Measurements from ENCODE around the gene DPYSL3. TPM values are rescaled to one million over a fixed set of nuclear protein-coding genes. Genes with fewer than 3 reads are reported as not detected.

DPYSL3 gene
- total RNA-seq, 4 donors from 2014 or later = 7.4 to 42.1 (median 21.8) TPM

DNA sequence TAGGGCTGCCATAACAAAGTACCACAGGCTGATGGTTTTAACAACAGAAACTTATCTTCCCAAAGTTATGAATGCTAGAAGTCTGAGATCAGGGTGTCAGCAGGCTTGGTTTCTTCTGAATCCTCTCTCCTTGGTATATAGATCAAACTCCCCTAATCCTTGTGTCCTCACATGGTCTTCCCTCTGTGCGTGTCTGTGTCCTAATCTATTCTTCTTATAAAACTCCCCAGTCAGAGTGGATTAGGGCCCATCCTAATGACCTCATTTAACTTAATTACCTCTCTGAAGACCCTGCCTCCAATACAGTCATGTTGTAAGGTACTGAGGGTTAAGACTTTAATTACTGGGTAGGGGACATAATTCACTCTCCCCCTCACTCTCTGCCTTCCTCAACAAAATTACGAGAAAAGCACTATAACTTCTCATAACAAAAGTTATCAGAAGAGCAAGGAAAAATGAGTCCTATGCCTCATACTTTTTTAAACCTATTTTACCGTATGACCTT, 68.6 kb downstream of the DPYSL3 start:
- no peaks in the 10 kb centered on the region for H3K9me3 ChIP-seq
- H3K36me3 ChIP-seq = no peaks in the 10 kb centered on the region
- no peaks in the 10 kb centered on the region for H3K4me1 ChIP-seq
- DNase-seq = no peak
- no peak for TF ChIP-seq POLR2A (IDR thresholded peaks at IDR 0.05)
- TF ChIP-seq, protein P1, sequence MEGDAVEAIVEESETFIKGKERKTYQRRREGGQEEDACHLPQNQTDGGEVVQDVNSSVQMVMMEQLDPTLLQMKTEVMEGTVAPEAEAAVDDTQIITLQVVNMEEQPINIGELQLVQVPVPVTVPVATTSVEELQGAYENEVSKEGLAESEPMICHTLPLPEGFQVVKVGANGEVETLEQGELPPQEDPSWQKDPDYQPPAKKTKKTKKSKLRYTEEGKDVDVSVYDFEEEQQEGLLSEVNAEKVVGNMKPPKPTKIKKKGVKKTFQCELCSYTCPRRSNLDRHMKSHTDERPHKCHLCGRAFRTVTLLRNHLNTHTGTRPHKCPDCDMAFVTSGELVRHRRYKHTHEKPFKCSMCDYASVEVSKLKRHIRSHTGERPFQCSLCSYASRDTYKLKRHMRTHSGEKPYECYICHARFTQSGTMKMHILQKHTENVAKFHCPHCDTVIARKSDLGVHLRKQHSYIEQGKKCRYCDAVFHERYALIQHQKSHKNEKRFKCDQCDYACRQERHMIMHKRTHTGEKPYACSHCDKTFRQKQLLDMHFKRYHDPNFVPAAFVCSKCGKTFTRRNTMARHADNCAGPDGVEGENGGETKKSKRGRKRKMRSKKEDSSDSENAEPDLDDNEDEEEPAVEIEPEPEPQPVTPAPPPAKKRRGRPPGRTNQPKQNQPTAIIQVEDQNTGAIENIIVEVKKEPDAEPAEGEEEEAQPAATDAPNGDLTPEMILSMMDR (IDR thresholded peaks at IDR 0.05) = no peak
- no peak overlapping the region for H3K4me3 ChIP-seq
- H3K27ac ChIP-seq = peak overlapping the region in 1 of 4 donors; percentile 24
- no peaks in the 10 kb centered on the region for H3K27me3 ChIP-seq

- Histone ChIP-seq H3K9me3 (no peaks in the 10 kb centered on the region), H3K4me1 (no peaks in the 10 kb centered on the region), H3K36me3 (no peaks in the 10 kb centered on the region), H3K4me3 (no peak overlapping the region), H3K27ac (no peak overlapping the region), H3K27me3 (no peaks in the 10 kb centered on the region)
- no peak for DNase-seq
- no peak for TF ChIP-seq POLR2A (IDR thresholded peaks at IDR 0.05)
- TF ChIP-seq, protein P1 (IDR thresholded peaks at IDR 0.05) = no peak
Measured at GRCh38 chr5:147439254-147439653, 70.6 kb downstream of the DPYSL3 start.

GRCh38 chr5:147437161-147437596, 72.7 kb downstream of the DPYSL3 start:
- Histone ChIP-seq H3K4me3 (no peak overlapping the region), H3K27ac (no peak overlapping the region), H3K27me3 (no peaks in the 10 kb centered on the region), H3K4me1 (peaks cover 0 to 11% (median 0%) of the 10 kb centered on the region in 4 donors), H3K36me3 (no peaks in the 10 kb centered on the region), H3K9me3 (no peaks in the 10 kb centered on the region)
- no peak for TF ChIP-seq POLR2A (IDR thresholded peaks at IDR 0.05)
- TF ChIP-seq, protein P1 (IDR thresholded peaks at IDR 0.05) = no peak
- no peak for DNase-seq

DNA sequence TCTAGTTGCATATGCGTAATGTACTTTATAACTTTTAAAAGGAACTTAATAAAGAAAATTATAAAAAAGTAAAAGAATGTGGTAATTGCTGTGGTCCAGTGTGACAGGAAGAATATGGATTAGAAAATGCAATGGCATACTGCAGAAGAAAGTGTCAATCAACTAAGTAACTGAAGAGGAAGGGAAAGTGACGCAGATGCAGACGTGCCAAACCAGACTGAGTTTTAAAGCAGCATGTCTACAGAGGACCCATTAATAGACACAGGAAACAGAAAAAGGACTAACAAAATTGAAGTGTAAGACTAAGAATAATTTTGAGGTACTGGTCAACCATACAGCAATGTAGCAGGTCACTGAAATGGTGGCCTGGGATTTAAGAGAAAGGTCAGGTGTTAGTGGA, 73.3 kb downstream of the DPYSL3 start:
- TF ChIP-seq POLR2A (IDR thresholded peaks at IDR 0.05) = no peak
- TF ChIP-seq, protein P1 (IDR thresholded peaks at IDR 0.05) = no peak

GRCh38 chr5:147434049-147434448, 75.8 kb downstream of the DPYSL3 start:
- no peak overlapping the region for H3K27ac ChIP-seq
- H3K4me3 ChIP-seq = no peak overlapping the region
- no peaks in the 10 kb centered on the region for H3K27me3 ChIP-seq

More for the DNA sequence above, 73.3 kb downstream of the DPYSL3 start:
- Histone ChIP-seq H3K4me3 (no peak overlapping the region), H3K27me3 (no peaks in the 10 kb centered on the region), H3K4me1 (peaks cover 0 to 17% (median 0%) of the 10 kb centered on the region in 4 donors), H3K36me3 (no peaks in the 10 kb centered on the region), H3K9me3 (no peaks in the 10 kb centered on the region), H3K27ac (no peak overlapping the region)
- no peak for DNase-seq

More at GRCh38 chr5:147434049-147434448, 75.8 kb downstream of the DPYSL3 start:
- TF ChIP-seq, protein P1 (IDR thresholded peaks at IDR 0.05) = no peak
- TF ChIP-seq POLR2A (IDR thresholded peaks at IDR 0.05) = no peak
- DNase-seq = no peak
- Histone ChIP-seq H3K9me3 (no peaks in the 10 kb centered on the region), H3K4me1 (peaks cover 0 to 18% (median 0%) of the 10 kb centered on the region in 4 donors), H3K36me3 (no peaks in the 10 kb centered on the region)

All from Peyer's patch (tissue), 4 donors.